Measurements from ENCODE around the gene TMEM200C. TPM values are rescaled to one million over a fixed set of nuclear protein-coding genes. Genes with fewer than 3 reads are reported as not detected.

TMEM200C gene
- 1.6 and 1.8 TPM in 2 replicates for polyA plus RNA-seq (2013)

DNA sequence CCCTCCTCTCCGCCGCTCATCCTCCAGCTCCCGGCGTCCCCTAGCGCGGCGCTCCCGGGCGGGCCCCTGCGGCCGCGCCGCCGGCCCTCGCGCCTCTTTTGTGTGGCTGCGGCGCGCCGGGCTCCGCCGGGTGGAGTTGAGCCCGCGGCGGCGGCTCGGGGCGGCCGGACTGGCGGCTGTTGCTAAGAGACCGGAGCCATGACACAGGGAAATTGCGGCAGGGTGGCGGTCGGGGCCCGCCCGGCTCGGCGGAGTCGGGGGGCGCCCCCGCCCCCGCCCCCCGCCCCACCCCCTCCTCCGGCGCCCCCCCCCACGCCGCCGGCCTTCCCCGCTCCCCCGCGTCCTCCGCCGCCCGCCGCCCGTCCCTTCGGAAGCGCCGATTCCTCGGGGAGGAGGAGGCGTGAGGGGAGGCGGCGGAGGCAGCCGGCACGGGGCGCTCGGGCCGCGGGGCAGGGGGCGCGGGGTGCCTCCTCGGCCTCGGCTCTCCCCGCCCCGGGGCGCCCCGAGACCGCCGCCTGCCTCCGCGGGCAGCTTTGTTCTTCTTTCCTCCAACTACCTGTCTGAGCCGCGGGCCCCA lies at the start of gene TMEM200C:
TSS of gene TMEM200C (minus strand) at position 224 of the 577 bp plus-strand sequence. CDS start 3,459 bp downstream, outside the sequence.
- H2AFZ ChIP-seq (ENCODE audit: insufficient read depth, low read length, poor library complexity), result peak within 1 kb of the TSS; percentile 95
- H2BK120ac ChIP-seq (ENCODE audit: insufficient read depth, low read length, poor library complexity), result peak within 1 kb of the TSS; percentile 83
- no peak within 1 kb of the TSS for H2AK5ac ChIP-seq (ENCODE audit: low read length)
- H3K4me2 ChIP-seq (ENCODE audit: low read length), result peak within 1 kb of the TSS; percentile 68
- H4K12ac ChIP-seq (ENCODE audit: low read depth, low read length), result peak within 1 kb of the TSS; percentile 22
- peaks cover 25% of the 10 kb centered on the region for H3K27me3 ChIP-seq (ENCODE audit: insufficient read depth, low read length)
- H4K91ac ChIP-seq (ENCODE audit: low read depth, low read length), result peak within 1 kb of the TSS; percentile 78
- peak within 1 kb of the TSS; percentile 70 for H3K4me3 ChIP-seq (ENCODE audit: low read depth, low read length)
- H3K9ac ChIP-seq (ENCODE audit: low read length), result peak within 1 kb of the TSS; percentile 4
- H3K14ac ChIP-seq (ENCODE audit: low read length), result peak within 1 kb of the TSS; percentile 95
- peaks cover 7% of the 10 kb centered on the region for H3K79me2 ChIP-seq (ENCODE audit: control insufficient read depth, insufficient read depth, low read length, poor library complexity)
- peak within 1 kb of the TSS; percentile 74 for H3K18ac ChIP-seq (ENCODE audit: low read length)
- no peaks in the 10 kb centered on the region for H3K36me3 ChIP-seq (ENCODE audit: control insufficient read depth in 1 of 2, insufficient read depth in 2 of 2, low read length in 2 of 2)
- no peak for DNase-seq
- no peak within 1 kb of the TSS for H3K27ac ChIP-seq (ENCODE audit: low read depth, low read length)
- H3K23ac ChIP-seq (ENCODE audit: low read length), result no peak within 1 kb of the TSS
- H3K79me1 ChIP-seq (ENCODE audit: low read length), result peaks cover 12% of the 10 kb centered on the region
- H2BK5ac ChIP-seq (ENCODE audit: low read depth, low read length, poor library complexity), result peak within 1 kb of the TSS; percentile 20
- peaks cover 3 to 10% of the 10 kb centered on the region in 2 experiments for H3K4me1 ChIP-seq (ENCODE audit: control insufficient read depth in 1 of 2, insufficient read depth in 2 of 2, low read length in 2 of 2)
- H4K8ac ChIP-seq (ENCODE audit: low read depth, low read length), result peak within 1 kb of the TSS; percentile 63
- peak within 1 kb of the TSS; percentile 70 for H3K4ac ChIP-seq (ENCODE audit: low read depth, low read length)
- peak within 1 kb of the TSS; percentile 73 for H2BK12ac ChIP-seq (ENCODE audit: low read length)
- WGBS (ENCODE audit: extremely low coverage, insufficient coverage, insufficient read length), result no CpG with 5 or more reads among the region's 83 CpGs
- H3K9me3 ChIP-seq (ENCODE audit: insufficient read depth, low read depth, low read length), result peaks cover 3% of the 10 kb centered on the region

DNA sequence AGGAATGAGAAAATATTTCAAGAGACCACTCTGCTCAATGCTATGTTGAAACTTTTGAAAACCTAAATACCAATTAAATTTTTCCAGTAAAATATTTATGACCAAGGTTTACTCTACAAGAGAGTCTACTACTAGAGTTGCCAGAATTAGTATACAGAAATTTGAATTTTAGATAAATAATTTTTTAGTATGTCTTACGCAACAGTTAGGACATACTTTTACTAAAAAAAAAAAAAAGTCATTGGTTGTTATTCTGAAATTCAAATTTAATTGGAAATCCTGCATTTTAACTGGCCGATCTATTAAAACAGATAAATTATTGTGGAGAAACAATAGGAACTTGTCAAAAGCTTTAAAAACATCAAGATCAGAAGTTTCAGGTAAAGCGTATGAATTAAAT lies 49.1 kb upstream of the TMEM200C start:
- Histone ChIP-seq H3K9ac (ENCODE audit: low read length) (no peak overlapping the region), H2BK5ac (ENCODE audit: low read depth, low read length, poor library complexity) (no peak overlapping the region), H3K79me2 (ENCODE audit: control insufficient read depth, insufficient read depth, low read length, poor library complexity) (no peaks in the 10 kb centered on the region), H3K9me3 (ENCODE audit: insufficient read depth, low read depth, low read length) (no peaks in the 10 kb centered on the region), H3K4me2 (ENCODE audit: low read length) (no peak overlapping the region), H2AFZ (ENCODE audit: insufficient read depth, low read length, poor library complexity) (no peak overlapping the region), H4K12ac (ENCODE audit: low read depth, low read length) (no peak overlapping the region), H2BK12ac (ENCODE audit: low read length) (no peak overlapping the region), H3K18ac (ENCODE audit: low read length) (no peak overlapping the region), H3K36me3 (ENCODE audit: control insufficient read depth in 1 of 2, insufficient read depth in 2 of 2, low read length in 2 of 2) (no peaks in the 10 kb centered on the region), H3K27me3 (ENCODE audit: insufficient read depth, low read length) (no peaks in the 10 kb centered on the region), H3K4me3 (ENCODE audit: low read depth, low read length) (no peak overlapping the region), H3K79me1 (ENCODE audit: low read length) (no peaks in the 10 kb centered on the region), H3K23ac (ENCODE audit: low read length) (no peak overlapping the region), H2BK120ac (ENCODE audit: insufficient read depth, low read length, poor library complexity) (no peak overlapping the region), H3K27ac (ENCODE audit: low read depth, low read length) (no peak overlapping the region), H3K4ac (ENCODE audit: low read depth, low read length) (no peak overlapping the region), H3K4me1 (ENCODE audit: control insufficient read depth in 1 of 2, insufficient read depth in 2 of 2, low read length in 2 of 2) (no peaks in the 10 kb centered on the region), H3K14ac (ENCODE audit: low read length) (no peak overlapping the region), H4K91ac (ENCODE audit: low read depth, low read length) (no peak overlapping the region), H4K8ac (ENCODE audit: low read depth, low read length) (no peak overlapping the region), H2AK5ac (ENCODE audit: low read length) (no peak overlapping the region)
- WGBS (ENCODE audit: extremely low coverage, insufficient coverage, insufficient read length), result no CpG with 5 or more reads among the region's 3 CpGs
- DNase-seq, result no peak

DNA sequence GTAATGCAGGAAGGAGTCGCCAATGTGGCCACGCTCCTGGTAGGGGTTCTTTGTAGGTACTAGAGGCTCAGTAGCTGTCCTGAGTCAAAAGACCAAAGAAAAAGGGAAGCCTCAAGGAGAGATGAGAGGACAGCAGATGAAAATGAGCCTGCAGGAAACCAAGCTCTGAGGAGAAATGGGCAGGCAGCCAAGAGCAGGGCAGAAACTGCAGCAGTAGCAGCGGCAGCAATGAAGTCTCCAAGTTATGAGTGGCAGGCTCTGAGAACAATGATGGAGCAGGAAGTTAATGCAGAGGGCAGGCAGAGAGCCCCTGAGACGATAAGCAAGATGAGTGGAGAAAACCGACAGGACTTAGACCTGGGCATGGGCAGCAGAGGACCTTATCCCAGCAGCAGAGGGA lies 48.2 kb upstream of the TMEM200C start:
- H3K9ac ChIP-seq (ENCODE audit: low read length), result no peak overlapping the region
- no peak overlapping the region for H3K4me3 ChIP-seq (ENCODE audit: low read depth, low read length)
- no peak overlapping the region for H4K12ac ChIP-seq (ENCODE audit: low read depth, low read length)
- H2AK5ac ChIP-seq (ENCODE audit: low read length), result no peak overlapping the region
- WGBS (ENCODE audit: extremely low coverage, insufficient coverage, insufficient read length), result no CpG with 5 or more reads among the region's 5 CpGs
- no peak overlapping the region for H3K18ac ChIP-seq (ENCODE audit: low read length)
- no peaks in the 10 kb centered on the region for H3K36me3 ChIP-seq (ENCODE audit: control insufficient read depth in 1 of 2, insufficient read depth in 2 of 2, low read length in 2 of 2)
- no peak overlapping the region for H3K4ac ChIP-seq (ENCODE audit: low read depth, low read length)
- H3K79me1 ChIP-seq (ENCODE audit: low read length), result no peaks in the 10 kb centered on the region
- H3K23ac ChIP-seq (ENCODE audit: low read length), result no peak overlapping the region
- H3K27ac ChIP-seq (ENCODE audit: low read depth, low read length), result no peak overlapping the region
- H3K14ac ChIP-seq (ENCODE audit: low read length), result no peak overlapping the region
- H3K79me2 ChIP-seq (ENCODE audit: control insufficient read depth, insufficient read depth, low read length, poor library complexity), result no peaks in the 10 kb centered on the region
- no peak overlapping the region for H2AFZ ChIP-seq (ENCODE audit: insufficient read depth, low read length, poor library complexity)
- DNase-seq, result no peak
- no peak overlapping the region for H2BK12ac ChIP-seq (ENCODE audit: low read length)
- H3K9me3 ChIP-seq (ENCODE audit: insufficient read depth, low read depth, low read length), result no peaks in the 10 kb centered on the region
- H3K4me2 ChIP-seq (ENCODE audit: low read length), result no peak overlapping the region
- no peak overlapping the region for H4K91ac ChIP-seq (ENCODE audit: low read depth, low read length)
- H4K8ac ChIP-seq (ENCODE audit: low read depth, low read length), result no peak overlapping the region
- H2BK120ac ChIP-seq (ENCODE audit: insufficient read depth, low read length, poor library complexity), result no peak overlapping the region
- no peak overlapping the region for H2BK5ac ChIP-seq (ENCODE audit: low read depth, low read length, poor library complexity)
- H3K4me1 ChIP-seq (ENCODE audit: control insufficient read depth in 1 of 2, insufficient read depth in 2 of 2, low read length in 2 of 2), result no peaks in the 10 kb centered on the region
- no peaks in the 10 kb centered on the region for H3K27me3 ChIP-seq (ENCODE audit: insufficient read depth, low read length)

DNA sequence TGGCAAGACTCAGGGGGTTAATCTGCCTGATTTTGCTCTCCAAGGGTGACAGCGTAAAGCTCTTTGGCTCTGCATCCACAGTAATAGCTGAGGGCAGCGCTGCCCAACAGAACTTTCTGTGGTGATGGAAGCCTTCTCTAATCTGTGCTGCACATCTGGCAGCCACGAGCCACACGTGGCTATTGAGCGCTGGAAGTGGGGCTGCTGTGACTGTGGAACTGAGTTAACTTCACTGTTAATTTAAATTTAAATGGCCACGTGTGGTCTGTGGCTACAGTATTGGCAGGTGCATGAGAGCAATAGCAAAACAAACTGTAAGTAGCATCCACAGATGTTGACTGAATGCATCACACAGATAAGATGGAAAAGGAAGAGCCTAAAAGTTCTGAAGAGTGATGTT lies 47.3 kb upstream of the TMEM200C start:
- H4K8ac ChIP-seq (ENCODE audit: low read depth, low read length), result no peak overlapping the region
- no peak overlapping the region for H2BK120ac ChIP-seq (ENCODE audit: insufficient read depth, low read length, poor library complexity)
- no peak overlapping the region for H4K12ac ChIP-seq (ENCODE audit: low read depth, low read length)
- H2BK12ac ChIP-seq (ENCODE audit: low read length), result no peak overlapping the region
- H3K79me2 ChIP-seq (ENCODE audit: control insufficient read depth, insufficient read depth, low read length, poor library complexity), result no peaks in the 10 kb centered on the region
- no peak for DNase-seq
- H3K18ac ChIP-seq (ENCODE audit: low read length), result no peak overlapping the region
- no peak overlapping the region for H3K4ac ChIP-seq (ENCODE audit: low read depth, low read length)
- no CpG with 5 or more reads among the region's 6 CpGs for WGBS (ENCODE audit: extremely low coverage, insufficient coverage, insufficient read length)
- H3K4me3 ChIP-seq (ENCODE audit: low read depth, low read length), result no peak overlapping the region
- no peak overlapping the region for H3K9ac ChIP-seq (ENCODE audit: low read length)
- H3K27ac ChIP-seq (ENCODE audit: low read depth, low read length), result no peak overlapping the region
- no peak overlapping the region for H4K91ac ChIP-seq (ENCODE audit: low read depth, low read length)
- no peak overlapping the region for H3K23ac ChIP-seq (ENCODE audit: low read length)
- H3K79me1 ChIP-seq (ENCODE audit: low read length), result no peaks in the 10 kb centered on the region
- no peaks in the 10 kb centered on the region for H3K36me3 ChIP-seq (ENCODE audit: control insufficient read depth in 1 of 2, insufficient read depth in 2 of 2, low read length in 2 of 2)
- no peak overlapping the region for H3K4me2 ChIP-seq (ENCODE audit: low read length)
- no peak overlapping the region for H3K14ac ChIP-seq (ENCODE audit: low read length)
- no peak overlapping the region for H2AFZ ChIP-seq (ENCODE audit: insufficient read depth, low read length, poor library complexity)
- H3K27me3 ChIP-seq (ENCODE audit: insufficient read depth, low read length), result no peaks in the 10 kb centered on the region
- no peak overlapping the region for H2BK5ac ChIP-seq (ENCODE audit: low read depth, low read length, poor library complexity)
- H3K9me3 ChIP-seq (ENCODE audit: insufficient read depth, low read depth, low read length), result no peaks in the 10 kb centered on the region
- no peaks in the 10 kb centered on the region for H3K4me1 ChIP-seq (ENCODE audit: control insufficient read depth in 1 of 2, insufficient read depth in 2 of 2, low read length in 2 of 2)
- no peak overlapping the region for H2AK5ac ChIP-seq (ENCODE audit: low read length)
